Tibial nerve (tissue), 4 donors: ENCODE results near the gene TRPM2. TPM values are rescaled to one million over a fixed set of nuclear protein-coding genes. Genes with fewer than 3 reads are reported as not detected.

ENCODE experiments used
- DNase-seq, 2 donors: peaks; one replicate each; pipeline ENCODE4 v3.0.0-alpha.2; 2019; ENCODE audit warnings: low spot score in 2 of 2
- H3K27ac ChIP-seq, 4 donors: fragments of 200-600 bp; sonication (generic) in 3 of 4; one replicate each; pipeline ENCODE4 v1.5.1; 2017 to 2019; ENCODE audit warnings: mild to moderate bottlenecking in 1 of 4
- H3K27me3 ChIP-seq, 2 donors: fragments of 200-600 bp; sonication (generic) in 1 of 2; one replicate each; pipeline versions ENCODE4 v1.5.1 to v1.6.0; 2017 to 2019
- H3K36me3 ChIP-seq, 3 donors: fragments of 200-600 bp; sonication (generic); one replicate each; pipeline ENCODE4 v1.5.1; 2018 to 2019
- H3K4me1 ChIP-seq, 4 donors: fragments of 200-600 bp; sonication (generic) in 3 of 4; one replicate each; pipeline ENCODE4 v1.5.1; 2017 to 2019
- H3K4me3 ChIP-seq, 4 donors: fragments of 200-600 bp; sonication (generic) in 3 of 4; one replicate each; pipeline ENCODE4 v1.5.1; 2017 to 2019; ENCODE audit warnings: mild to moderate bottlenecking in 1 of 4, moderate library complexity in 1 of 4
- H3K9me3 ChIP-seq, 4 donors: fragments of 200-600 bp; sonication (generic) in 3 of 4; one replicate each; pipeline ENCODE4 v1.5.1; 2017 to 2019
- EP300 ChIP-seq, 2 donors: sonication (generic); formaldehyde crosslinking; IDR thresholded peaks; one replicate each; pipeline ENCODE4 v1.6.1; 2017; ENCODE audit warnings: antibody characterized with exemption in 2 of 2, mild to moderate bottlenecking in 1 of 2
- POLR2A ChIP-seq, 2 donors: fragments of 450-650 bp; IDR thresholded peaks; one replicate each; pipeline ENCODE4 v1.6.1; 2017; ENCODE audit warnings: antibody characterized with exemption in 2 of 2, mild to moderate bottlenecking in 2 of 2, moderate library complexity in 2 of 2
- WGBS, 2 donors: methylation state at CpG; one replicate each; pipeline ENCODE4 v1.1.5; 2018; 5-methylcytosine and 5-hydroxymethylcytosine counted together
- total RNA-seq, 4 donors: library from RNA; depleted of rRNA; stranded (reverse); fragments of >200 nt; gene quantifications; one replicate each; pipeline ENCODE4 v1.1.0, GENCODE V29; 2016
- TF ChIP-seq, protein P1 (sequence below), 5 experiments: fragments of 200-600 bp in 3 of 5; fragments of 450-650 bp in 2 of 5; sonication (generic) in 3 of 5; IDR thresholded peaks; one replicate each; pipeline ENCODE4 v1.5.1; 2016 to 2019; ENCODE audit warnings: antibody characterized with exemption in 5 of 5, mild to moderate bottlenecking in 3 of 5, moderate library complexity in 2 of 5

Gene TRPM2
- total RNA-seq, 4 donors from 2014 or later: 4.9 to 10.3 (median 7.8) TPM

DNA sequence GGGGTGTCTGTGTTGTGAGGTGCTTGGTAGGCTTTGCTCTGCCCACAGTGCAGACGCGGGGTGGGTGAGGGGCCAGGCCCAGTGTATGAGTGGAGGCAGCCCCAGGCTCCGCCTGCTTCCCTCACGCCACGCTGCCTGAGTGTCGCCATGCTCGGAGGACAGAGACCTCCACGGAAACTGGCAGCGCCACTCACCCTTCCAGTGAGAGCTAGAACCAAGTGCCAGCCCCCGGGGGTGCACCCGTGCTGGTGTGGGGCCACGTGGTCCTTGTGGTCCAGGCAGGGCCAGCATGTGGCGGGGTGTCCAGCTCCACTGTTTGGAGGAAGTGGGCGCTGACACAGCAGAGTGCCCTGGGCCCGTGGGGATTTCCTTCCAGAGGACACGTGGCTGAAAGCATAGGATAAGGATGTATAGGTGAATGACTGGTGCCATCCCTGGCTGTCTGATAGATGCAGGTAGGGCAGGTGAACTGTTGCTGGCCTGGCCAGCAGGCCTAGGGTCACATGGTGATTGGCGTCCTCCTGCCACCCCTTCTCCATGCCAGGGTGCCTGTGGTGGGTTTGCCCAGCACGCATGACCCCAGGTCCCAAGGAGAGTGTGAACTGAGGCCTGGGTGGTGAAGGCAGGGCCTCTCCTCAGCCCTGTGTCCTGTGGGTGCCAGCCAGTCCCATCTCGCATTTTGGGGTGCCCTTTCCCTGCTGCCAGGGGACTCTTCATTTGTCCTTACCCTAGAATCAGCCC is 105.7 kb downstream of the TRPM2 start:
- Histone ChIP-seq H3K36me3 (peaks cover 0 to 20% (median 0%) of the 10 kb centered on the region in 3 donors), H3K4me3 (no peak overlapping the region), H3K27ac (no peak overlapping the region), H3K4me1 (peaks cover 0 to 35% (median 3%) of the 10 kb centered on the region in 4 donors), H3K9me3 (no peaks in the 10 kb centered on the region), H3K27me3 (no peaks in the 10 kb centered on the region)
- WGBS, 2 donors: 85 to 100% methylated on average over 5 to 19 of the region's 19 CpGs
- DNase-seq: no peak
- TF ChIP-seq EP300 (IDR thresholded peaks at IDR 0.05): no peak
- TF ChIP-seq POLR2A (IDR thresholded peaks at IDR 0.05): no peak
- TF ChIP-seq, protein P1, sequence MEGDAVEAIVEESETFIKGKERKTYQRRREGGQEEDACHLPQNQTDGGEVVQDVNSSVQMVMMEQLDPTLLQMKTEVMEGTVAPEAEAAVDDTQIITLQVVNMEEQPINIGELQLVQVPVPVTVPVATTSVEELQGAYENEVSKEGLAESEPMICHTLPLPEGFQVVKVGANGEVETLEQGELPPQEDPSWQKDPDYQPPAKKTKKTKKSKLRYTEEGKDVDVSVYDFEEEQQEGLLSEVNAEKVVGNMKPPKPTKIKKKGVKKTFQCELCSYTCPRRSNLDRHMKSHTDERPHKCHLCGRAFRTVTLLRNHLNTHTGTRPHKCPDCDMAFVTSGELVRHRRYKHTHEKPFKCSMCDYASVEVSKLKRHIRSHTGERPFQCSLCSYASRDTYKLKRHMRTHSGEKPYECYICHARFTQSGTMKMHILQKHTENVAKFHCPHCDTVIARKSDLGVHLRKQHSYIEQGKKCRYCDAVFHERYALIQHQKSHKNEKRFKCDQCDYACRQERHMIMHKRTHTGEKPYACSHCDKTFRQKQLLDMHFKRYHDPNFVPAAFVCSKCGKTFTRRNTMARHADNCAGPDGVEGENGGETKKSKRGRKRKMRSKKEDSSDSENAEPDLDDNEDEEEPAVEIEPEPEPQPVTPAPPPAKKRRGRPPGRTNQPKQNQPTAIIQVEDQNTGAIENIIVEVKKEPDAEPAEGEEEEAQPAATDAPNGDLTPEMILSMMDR (IDR thresholded peaks at IDR 0.05): no peak

DNA sequence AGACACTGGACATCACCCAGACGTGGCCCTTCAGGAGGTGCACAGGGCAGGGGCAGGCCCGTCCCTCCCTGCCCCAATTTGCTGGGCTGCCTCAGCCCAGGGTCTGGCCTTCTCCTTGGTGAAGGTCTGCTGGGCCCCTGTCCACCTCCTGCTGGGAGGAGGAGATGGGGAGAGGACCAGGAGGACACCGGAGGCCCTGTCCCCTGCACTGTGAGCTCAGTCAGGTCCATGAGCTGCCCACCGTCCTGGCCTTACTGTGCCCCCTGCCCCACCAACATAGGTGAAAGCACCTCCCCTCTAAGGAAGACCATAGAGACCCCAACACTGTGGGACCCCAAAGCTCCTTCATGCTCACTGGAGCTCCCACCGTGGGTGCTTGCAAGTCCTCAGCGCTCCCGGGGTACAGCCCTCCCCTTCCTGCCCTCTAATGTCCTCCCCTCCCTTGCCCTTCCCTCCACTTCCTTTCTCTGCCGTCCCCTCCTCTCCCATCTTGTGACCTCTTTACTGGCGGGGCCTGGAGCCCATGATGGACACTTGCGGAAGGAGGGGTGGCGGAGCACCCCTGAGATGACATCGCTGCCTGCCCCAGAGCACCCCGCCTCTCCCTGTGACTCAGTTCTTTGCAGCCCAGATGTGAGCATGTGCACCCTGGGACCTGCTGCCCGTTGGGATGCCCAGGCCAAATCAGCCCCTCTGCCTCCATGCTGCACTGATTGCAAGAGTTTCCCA is 106.5 kb downstream of the TRPM2 start:
- TF ChIP-seq POLR2A (IDR thresholded peaks at IDR 0.05) (no peak), EP300 (IDR thresholded peaks at IDR 0.05) (no peak)
- TF ChIP-seq, protein P1 (IDR thresholded peaks at IDR 0.05): no peak
- no peak overlapping the region for H3K27ac ChIP-seq
- no peaks in the 10 kb centered on the region for H3K9me3 ChIP-seq
- H3K27me3 ChIP-seq: no peaks in the 10 kb centered on the region
- peaks cover 0 to 20% (median 0%) of the 10 kb centered on the region in 3 donors for H3K36me3 ChIP-seq
- DNase-seq: no peak
- no peak overlapping the region for H3K4me3 ChIP-seq
- H3K4me1 ChIP-seq: peaks cover 0 to 32% (median 3%) of the 10 kb centered on the region in 4 donors
- 75 to 79% methylated on average over 14 of the region's 14 CpGs for WGBS, 2 donors

DNA sequence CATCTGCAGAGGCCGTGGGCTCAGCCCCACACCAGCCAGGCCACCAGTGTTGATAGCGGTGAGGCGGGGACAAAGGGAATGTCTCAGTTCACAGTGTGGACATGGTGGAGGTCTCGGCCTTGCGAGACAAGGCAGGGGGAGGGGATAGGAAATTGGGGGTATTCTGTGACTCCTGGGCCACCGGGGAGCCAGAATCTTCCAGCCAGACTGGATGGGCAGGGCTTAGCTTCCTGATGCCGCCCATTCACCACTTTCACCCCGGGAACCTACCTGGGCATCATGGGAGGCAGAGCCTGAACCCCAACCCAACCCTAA is 107.0 kb downstream of the TRPM2 start:
- no peak for DNase-seq
- WGBS, 2 donors: 80 to 91% methylated on average over 8 of the region's 8 CpGs
- Histone ChIP-seq H3K9me3 (no peaks in the 10 kb centered on the region), H3K27me3 (no peaks in the 10 kb centered on the region), H3K27ac (no peak overlapping the region), H3K4me3 (no peak overlapping the region), H3K4me1 (peaks cover 0 to 30% (median 3%) of the 10 kb centered on the region in 4 donors), H3K36me3 (peaks cover 0 to 20% (median 0%) of the 10 kb centered on the region in 3 donors)
- TF ChIP-seq EP300 (IDR thresholded peaks at IDR 0.05): no peak

DNA sequence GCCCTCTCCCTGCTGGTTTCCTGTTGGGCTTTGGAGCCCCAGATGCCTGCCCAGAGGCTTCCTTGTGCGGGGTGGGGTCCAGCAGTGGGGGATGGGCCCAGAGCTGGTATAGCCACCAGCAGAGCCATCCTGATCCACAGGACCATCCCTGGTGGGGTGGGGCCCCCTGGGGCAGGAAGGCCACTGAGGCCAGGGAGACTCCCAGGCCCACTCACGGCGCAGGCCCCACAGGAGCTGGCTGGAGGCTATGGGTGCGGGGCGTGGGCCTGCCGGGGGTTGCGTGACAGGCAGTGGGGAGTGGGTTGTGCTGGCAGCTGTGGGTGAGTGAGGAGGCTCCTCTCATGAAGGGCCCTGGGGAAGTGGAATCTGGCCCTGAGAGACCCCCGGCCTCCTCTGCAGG is 107.6 kb downstream of the TRPM2 start:
- no peak overlapping the region for H3K27ac ChIP-seq
- WGBS, 2 donors: 60 to 91% methylated on average over 2 to 8 of the region's 8 CpGs
- H3K27me3 ChIP-seq: no peaks in the 10 kb centered on the region
- peaks cover 0 to 20% (median 0%) of the 10 kb centered on the region in 3 donors for H3K36me3 ChIP-seq
- no peak overlapping the region for H3K4me3 ChIP-seq
- H3K4me1 ChIP-seq: peaks cover 0 to 25% (median 1%) of the 10 kb centered on the region in 4 donors
- TF ChIP-seq EP300 (IDR thresholded peaks at IDR 0.05) (no peak), POLR2A (IDR thresholded peaks at IDR 0.05) (no peak)
- TF ChIP-seq, protein P1 (IDR thresholded peaks at IDR 0.05): no peak
- no peak for DNase-seq
- no peaks in the 10 kb centered on the region for H3K9me3 ChIP-seq

DNA sequence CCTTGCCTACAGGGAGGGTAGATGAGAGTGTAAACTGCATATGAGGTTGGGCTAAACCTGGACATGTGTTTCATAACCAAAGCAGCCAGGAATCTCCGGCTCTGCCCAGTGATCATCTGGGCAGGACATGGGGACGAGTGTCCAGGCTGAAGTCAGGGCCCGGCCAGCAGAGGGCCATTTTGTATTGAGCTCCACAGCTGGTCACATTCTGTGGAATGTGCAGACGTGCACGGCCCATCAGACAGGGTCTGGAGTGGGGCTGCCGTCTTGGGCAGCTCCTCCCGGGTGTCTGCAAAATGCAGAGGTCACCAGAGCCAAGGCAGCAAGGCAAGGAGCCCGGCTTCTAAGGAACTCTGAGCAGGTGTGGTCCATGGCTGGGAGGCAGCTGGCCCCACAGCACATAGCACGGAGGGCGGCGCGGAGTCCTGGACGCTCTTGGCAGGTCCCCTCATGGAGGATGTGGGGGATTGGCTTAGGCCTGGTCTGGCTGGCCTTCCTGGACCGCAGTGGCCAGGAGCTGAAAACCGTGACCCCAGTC is 108.1 kb downstream of the TRPM2 start:
- no peaks in the 10 kb centered on the region for H3K9me3 ChIP-seq
- peaks cover 0 to 20% (median 0%) of the 10 kb centered on the region in 3 donors for H3K36me3 ChIP-seq
- 61 to 73% methylated on average over 11 to 14 of the region's 15 CpGs for WGBS, 2 donors
- H3K4me1 ChIP-seq: peaks cover 0 to 20% (median 0%) of the 10 kb centered on the region in 4 donors
- H3K27me3 ChIP-seq: no peaks in the 10 kb centered on the region
- no peak overlapping the region for H3K27ac ChIP-seq
- no peak for TF ChIP-seq POLR2A (IDR thresholded peaks at IDR 0.05)
- TF ChIP-seq EP300 (IDR thresholded peaks at IDR 0.05): no peak
- TF ChIP-seq, protein P1 (IDR thresholded peaks at IDR 0.05): peak in 3 of 5 experiments; percentile 6 to 32 (median 13)
- DNase-seq: no peak
- no peak overlapping the region for H3K4me3 ChIP-seq
